ENCODE data around the gene PEAR1. TPM values are rescaled to one million over a fixed set of nuclear protein-coding genes. Genes with fewer than 3 reads are reported as not detected.

The PEAR1 gene
- total RNA-seq, 2 donors from 2014 or later = 2.5 to 3.5 TPM

DNA sequence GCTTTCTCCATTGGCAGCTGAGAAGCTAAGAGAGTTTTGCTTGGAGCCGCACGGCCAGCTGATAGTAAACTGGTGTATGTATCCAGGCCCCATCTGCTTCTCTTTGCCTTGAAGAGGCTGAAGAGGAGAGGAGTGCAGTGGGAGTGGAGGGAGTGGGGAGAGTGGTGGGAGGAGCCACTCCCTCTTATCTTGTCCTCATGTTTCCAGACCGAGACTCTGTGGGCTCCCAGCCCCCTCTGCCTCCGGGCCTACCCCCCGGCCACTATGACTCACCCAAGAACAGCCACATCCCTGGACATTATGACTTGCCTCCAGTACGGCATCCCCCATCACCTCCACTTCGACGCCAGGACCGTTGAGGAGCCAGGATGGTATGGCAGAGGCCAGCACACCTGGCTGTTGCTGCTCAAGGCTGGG lies 20.9 kb downstream of the PEAR1 start:
- H3K27me3 ChIP-seq = no peaks in the 10 kb centered on the region
- no peaks in the 10 kb centered on the region for H3K36me3 ChIP-seq
- TF ChIP-seq, protein P1, sequence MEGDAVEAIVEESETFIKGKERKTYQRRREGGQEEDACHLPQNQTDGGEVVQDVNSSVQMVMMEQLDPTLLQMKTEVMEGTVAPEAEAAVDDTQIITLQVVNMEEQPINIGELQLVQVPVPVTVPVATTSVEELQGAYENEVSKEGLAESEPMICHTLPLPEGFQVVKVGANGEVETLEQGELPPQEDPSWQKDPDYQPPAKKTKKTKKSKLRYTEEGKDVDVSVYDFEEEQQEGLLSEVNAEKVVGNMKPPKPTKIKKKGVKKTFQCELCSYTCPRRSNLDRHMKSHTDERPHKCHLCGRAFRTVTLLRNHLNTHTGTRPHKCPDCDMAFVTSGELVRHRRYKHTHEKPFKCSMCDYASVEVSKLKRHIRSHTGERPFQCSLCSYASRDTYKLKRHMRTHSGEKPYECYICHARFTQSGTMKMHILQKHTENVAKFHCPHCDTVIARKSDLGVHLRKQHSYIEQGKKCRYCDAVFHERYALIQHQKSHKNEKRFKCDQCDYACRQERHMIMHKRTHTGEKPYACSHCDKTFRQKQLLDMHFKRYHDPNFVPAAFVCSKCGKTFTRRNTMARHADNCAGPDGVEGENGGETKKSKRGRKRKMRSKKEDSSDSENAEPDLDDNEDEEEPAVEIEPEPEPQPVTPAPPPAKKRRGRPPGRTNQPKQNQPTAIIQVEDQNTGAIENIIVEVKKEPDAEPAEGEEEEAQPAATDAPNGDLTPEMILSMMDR (IDR thresholded peaks at IDR 0.05) = no peak
- no peaks in the 10 kb centered on the region for H3K9me3 ChIP-seq
- intact Hi-C loops (cut with DNase I) = loop anchor here (5.0 kb wide), 1 partner anchor 158 kb away; no protein-coding TSS in a partner anchor
- no peak for DNase-seq
- no peak overlapping the region for H3K27ac ChIP-seq
- no peak overlapping the region for H3K9ac ChIP-seq (ENCODE audit: low read depth in 2 of 2, low read length in 2 of 2)
- H3K4me1 ChIP-seq = peaks cover 3% of the 10 kb centered on the region
- H3K4me3 ChIP-seq = no peak overlapping the region

DNA sequence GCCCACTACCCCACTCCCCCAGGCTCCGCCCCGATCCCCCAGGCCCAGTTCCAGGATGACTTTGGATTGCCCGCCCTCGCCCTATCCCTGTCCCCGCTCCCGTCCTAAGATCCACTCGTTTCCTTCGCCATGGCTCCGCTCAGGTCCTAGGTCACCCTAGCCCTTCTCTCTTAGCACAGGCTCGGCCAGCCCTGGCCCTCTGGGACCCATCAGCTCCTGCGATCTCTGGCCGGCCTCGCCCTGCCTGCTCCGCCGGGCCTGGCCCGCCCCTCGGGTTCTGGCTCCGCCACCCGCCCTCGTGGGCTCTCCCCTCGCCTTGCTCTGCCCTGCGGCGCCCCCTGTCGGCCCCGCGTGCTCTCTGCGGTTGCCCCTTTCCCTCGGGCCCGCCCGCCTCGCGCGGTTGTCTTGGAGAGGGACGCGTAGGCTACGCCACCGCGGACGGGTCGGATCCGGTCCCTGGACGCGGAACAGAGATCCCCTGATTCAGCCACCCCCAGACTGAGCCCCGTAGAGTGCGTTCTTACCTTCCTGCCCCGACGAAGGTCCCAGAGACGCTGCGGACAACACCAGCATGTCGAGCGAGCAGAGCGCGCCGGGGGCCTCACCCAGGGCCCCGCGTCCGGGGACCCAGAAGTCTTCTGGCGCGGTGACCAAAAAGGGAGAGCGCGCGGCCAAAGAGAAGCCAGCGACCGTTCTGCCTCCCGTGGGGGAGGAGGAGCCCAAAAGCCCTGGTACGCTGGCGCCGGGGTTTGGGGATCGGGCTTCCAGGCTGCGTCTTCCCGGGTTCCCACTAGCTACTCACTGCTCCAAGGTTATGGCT lies 26.9 kb downstream of the PEAR1 start, which contains the start of gene LRRC71:
Gene LRRC71 (plus strand): TSS at position 400 of the 820 bp plus-strand sequence. CDS start 172 bp downstream, at position 572.
- Histone ChIP-seq H3K27me3 (peaks cover 55% of the 10 kb centered on the region), H3K4me3 (no peak within 1 kb of the TSS), H3K9me3 (no peaks in the 10 kb centered on the region), H3K9ac (ENCODE audit: low read depth in 2 of 2, low read length in 2 of 2) (no peak within 1 kb of the TSS), H3K27ac (no peak within 1 kb of the TSS), H3K4me1 (no peaks in the 10 kb centered on the region), H3K36me3 (no peaks in the 10 kb centered on the region)
- TF ChIP-seq, protein P1 (IDR thresholded peaks at IDR 0.05) = peak; percentile 84
- intact Hi-C loops (cut with DNase I) = loop anchor here (10.0 kb wide), 1 partner anchor 126 kb away; no protein-coding TSS in a partner anchor
- peak; percentile 82 for DNase-seq

DNA sequence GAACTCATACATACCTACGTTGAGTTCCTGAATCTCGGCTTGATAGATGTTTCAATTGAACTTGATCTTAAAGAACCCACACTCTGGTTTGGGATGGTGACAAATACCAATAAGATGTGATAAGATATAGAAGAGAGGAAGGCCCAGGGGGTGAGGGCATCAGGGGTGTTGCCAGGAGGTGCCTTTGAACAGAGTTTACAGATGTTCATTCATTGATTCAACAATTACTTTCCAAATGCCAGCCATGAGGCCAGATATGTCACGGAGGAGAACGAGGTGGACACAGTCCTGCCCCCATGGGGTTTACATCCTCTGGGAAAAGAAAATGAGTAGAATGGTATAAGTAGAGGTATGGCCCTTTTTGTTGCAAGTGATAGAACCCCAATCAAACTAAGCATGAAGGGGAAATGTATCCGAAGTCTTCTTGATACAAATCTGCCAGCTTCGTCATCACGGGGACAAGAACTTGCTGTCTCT lies 27.6 kb downstream of the PEAR1 start:
- H3K27me3 ChIP-seq = peaks cover 61% of the 10 kb centered on the region
- no peak overlapping the region for H3K4me3 ChIP-seq
- no peaks in the 10 kb centered on the region for H3K4me1 ChIP-seq

DNA sequence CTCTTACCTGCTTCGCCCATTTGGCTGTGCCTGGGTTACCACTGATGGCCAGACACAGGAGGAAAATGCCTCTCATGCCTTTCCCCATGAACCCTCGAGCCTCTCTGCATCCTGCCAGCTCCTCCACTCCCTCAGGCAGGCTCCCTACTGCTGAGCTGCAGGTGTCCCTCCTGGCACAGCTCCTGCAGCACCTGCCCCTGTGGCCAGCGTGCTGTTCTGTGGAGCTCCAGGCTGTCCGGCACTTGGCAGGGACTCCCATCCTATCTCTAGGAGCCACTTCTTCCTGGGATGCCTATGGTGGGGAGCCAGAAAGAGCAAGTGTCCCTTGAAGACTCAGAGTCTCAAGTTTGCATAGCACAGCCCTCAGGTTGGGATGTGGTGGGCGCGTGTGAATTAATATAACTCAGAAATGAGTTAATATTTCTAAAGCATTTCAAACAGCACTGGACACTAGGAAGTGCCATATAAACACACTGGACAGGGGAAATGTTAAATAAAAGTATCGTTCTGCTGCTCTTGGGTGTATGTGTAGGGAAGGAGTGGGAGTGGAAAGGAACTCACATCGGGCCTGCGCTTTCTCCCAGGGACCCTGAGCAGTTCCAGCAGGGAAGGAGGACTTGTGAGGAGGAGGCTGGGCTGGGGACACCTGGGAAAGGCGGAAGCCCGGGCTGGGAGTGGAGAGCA lies 29.6 kb downstream of the PEAR1 start:
- H3K9ac ChIP-seq (ENCODE audit: low read depth in 2 of 2, low read length in 2 of 2) = no peak overlapping the region
- H3K4me3 ChIP-seq = no peak overlapping the region
- DNase-seq = no peak
- H3K4me1 ChIP-seq = no peaks in the 10 kb centered on the region
- H3K9me3 ChIP-seq = no peaks in the 10 kb centered on the region
- no peaks in the 10 kb centered on the region for H3K36me3 ChIP-seq
- intact Hi-C loops (cut with DNase I) = loop anchor here (10.0 kb wide), 1 partner anchor 128 kb away; no protein-coding TSS in a partner anchor
- TF ChIP-seq, protein P1 (IDR thresholded peaks at IDR 0.05) = no peak
- H3K27ac ChIP-seq = no peak overlapping the region
- H3K27me3 ChIP-seq = peaks cover 74% of the 10 kb centered on the region

More for the DNA sequence above, 27.6 kb downstream of the PEAR1 start:
- Histone ChIP-seq H3K9me3 (no peaks in the 10 kb centered on the region), H3K36me3 (no peaks in the 10 kb centered on the region), H3K9ac (ENCODE audit: low read depth in 2 of 2, low read length in 2 of 2) (no peak overlapping the region), H3K27ac (no peak overlapping the region)
- DNase-seq = no peak
- intact Hi-C loops (cut with DNase I) = loop anchor here (10.0 kb wide), 1 partner anchor 126 kb away; no protein-coding TSS in a partner anchor
- TF ChIP-seq, protein P1 (IDR thresholded peaks at IDR 0.05) = no peak

All from colonic mucosa (tissue), 4 donors.